GM23338 (cell line): ENCODE results near the gene ITGA3.
A peak's percentile ranks its signal among the peaks of the same experiment; 100 is the strongest.

Experiments
- CREB1 ChIP-seq: fragments of 250-450 bp; sonication (Bioruptor Pico); IDR thresholded peaks from 2 replicates; pipeline ENCODE4 v1.5.0; 2020; ENCODE audit warnings: low read depth, mild to moderate bottlenecking, moderate library complexity
- EZH2 ChIP-seq: fragments of 200-600 bp; sonication (generic); IDR thresholded peaks from one replicate; pipeline ENCODE4 v1.8.0; 2017; ENCODE audit warnings: antibody characterized with exemption, mild to moderate bottlenecking, low read depth; ENCODE audit not compliant: unreplicated experiment
- EZH2phosphoT487 ChIP-seq: fragments of 200-600 bp; sonication (generic); IDR thresholded peaks from one replicate; pipeline ENCODE4 v1.8.1; 2018; ENCODE audit warnings: antibody characterized with exemption; ENCODE audit not compliant: unreplicated experiment
- JUNB ChIP-seq: IDR thresholded peaks from one replicate; pipeline ENCODE4 v1.6.1; 2016; ENCODE audit warnings: antibody characterized with exemption; ENCODE audit not compliant: unreplicated experiment
- NANOG ChIP-seq: IDR thresholded peaks from 2 replicates; pipeline ENCODE4 v1.6.1; 2016; ENCODE audit warnings: antibody characterized with exemption, borderline replicate concordance
- POLR2AphosphoS5 ChIP-seq: IDR thresholded peaks from 2 replicates; pipeline ENCODE4 v1.6.1; 2016; ENCODE audit warnings: antibody characterized with exemption, low read depth
- STAT1 ChIP-seq: IDR thresholded peaks from one replicate; pipeline ENCODE4 v1.6.1; 2016; ENCODE audit warnings: antibody characterized with exemption; ENCODE audit not compliant: unreplicated experiment
- ZNF114 ChIP-seq: fragments of 250-450 bp; sonication (Bioruptor Pico); IDR thresholded peaks from 2 replicates; pipeline ENCODE4 v1.5.0; 2020; ENCODE audit warnings: mild to moderate bottlenecking, moderate library complexity
- ZNF331 ChIP-seq: fragments of 250-450 bp; sonication (Bioruptor Pico); IDR thresholded peaks from 2 replicates; pipeline ENCODE4 v1.5.0; 2020; ENCODE audit warnings: low read depth, mild to moderate bottlenecking, moderate library complexity
- ZNF462 ChIP-seq: fragments of 250-450 bp; sonication (Bioruptor Pico); IDR thresholded peaks from 2 replicates; pipeline ENCODE4 v1.5.0; 2020; ENCODE audit warnings: mild to moderate bottlenecking, moderate library complexity
- TF ChIP-seq, protein P1 (sequence below), 2 experiments: fragments of 200-600 bp in 1 of 2; sonication (generic) in 1 of 2; conservative IDR thresholded peaks; 2 replicates each; pipeline versions ENCODE4 v1.5.1 to v1.6.1; 2016 to 2017; ENCODE audit warnings: antibody characterized with exemption in 2 of 2, low read depth in 2 of 2, mild to moderate bottlenecking in 2 of 2, moderate library complexity in 1 of 2
- TF ChIP-seq, protein P2 (sequence below): IDR thresholded peaks from one replicate; pipeline ENCODE4 v1.6.1; 2018; ENCODE audit warnings: antibody characterized with exemption; ENCODE audit not compliant: unreplicated experiment
- TF ChIP-seq, protein P3 (sequence below): IDR thresholded peaks from 2 replicates; pipeline ENCODE4 v1.6.1; 2016; ENCODE audit warnings: antibody characterized with exemption

- TF ChIP-seq, protein P1, sequence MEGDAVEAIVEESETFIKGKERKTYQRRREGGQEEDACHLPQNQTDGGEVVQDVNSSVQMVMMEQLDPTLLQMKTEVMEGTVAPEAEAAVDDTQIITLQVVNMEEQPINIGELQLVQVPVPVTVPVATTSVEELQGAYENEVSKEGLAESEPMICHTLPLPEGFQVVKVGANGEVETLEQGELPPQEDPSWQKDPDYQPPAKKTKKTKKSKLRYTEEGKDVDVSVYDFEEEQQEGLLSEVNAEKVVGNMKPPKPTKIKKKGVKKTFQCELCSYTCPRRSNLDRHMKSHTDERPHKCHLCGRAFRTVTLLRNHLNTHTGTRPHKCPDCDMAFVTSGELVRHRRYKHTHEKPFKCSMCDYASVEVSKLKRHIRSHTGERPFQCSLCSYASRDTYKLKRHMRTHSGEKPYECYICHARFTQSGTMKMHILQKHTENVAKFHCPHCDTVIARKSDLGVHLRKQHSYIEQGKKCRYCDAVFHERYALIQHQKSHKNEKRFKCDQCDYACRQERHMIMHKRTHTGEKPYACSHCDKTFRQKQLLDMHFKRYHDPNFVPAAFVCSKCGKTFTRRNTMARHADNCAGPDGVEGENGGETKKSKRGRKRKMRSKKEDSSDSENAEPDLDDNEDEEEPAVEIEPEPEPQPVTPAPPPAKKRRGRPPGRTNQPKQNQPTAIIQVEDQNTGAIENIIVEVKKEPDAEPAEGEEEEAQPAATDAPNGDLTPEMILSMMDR (conservative IDR thresholded peaks at IDR 0.05; ENCODE audit: low read depth in 2 of 2) = no peak
- no peak for TF ChIP-seq JUNB
- TF ChIP-seq POLR2AphosphoS5 = no peak
- TF ChIP-seq EZH2 = peak; percentile 12
- TF ChIP-seq, protein P2, sequence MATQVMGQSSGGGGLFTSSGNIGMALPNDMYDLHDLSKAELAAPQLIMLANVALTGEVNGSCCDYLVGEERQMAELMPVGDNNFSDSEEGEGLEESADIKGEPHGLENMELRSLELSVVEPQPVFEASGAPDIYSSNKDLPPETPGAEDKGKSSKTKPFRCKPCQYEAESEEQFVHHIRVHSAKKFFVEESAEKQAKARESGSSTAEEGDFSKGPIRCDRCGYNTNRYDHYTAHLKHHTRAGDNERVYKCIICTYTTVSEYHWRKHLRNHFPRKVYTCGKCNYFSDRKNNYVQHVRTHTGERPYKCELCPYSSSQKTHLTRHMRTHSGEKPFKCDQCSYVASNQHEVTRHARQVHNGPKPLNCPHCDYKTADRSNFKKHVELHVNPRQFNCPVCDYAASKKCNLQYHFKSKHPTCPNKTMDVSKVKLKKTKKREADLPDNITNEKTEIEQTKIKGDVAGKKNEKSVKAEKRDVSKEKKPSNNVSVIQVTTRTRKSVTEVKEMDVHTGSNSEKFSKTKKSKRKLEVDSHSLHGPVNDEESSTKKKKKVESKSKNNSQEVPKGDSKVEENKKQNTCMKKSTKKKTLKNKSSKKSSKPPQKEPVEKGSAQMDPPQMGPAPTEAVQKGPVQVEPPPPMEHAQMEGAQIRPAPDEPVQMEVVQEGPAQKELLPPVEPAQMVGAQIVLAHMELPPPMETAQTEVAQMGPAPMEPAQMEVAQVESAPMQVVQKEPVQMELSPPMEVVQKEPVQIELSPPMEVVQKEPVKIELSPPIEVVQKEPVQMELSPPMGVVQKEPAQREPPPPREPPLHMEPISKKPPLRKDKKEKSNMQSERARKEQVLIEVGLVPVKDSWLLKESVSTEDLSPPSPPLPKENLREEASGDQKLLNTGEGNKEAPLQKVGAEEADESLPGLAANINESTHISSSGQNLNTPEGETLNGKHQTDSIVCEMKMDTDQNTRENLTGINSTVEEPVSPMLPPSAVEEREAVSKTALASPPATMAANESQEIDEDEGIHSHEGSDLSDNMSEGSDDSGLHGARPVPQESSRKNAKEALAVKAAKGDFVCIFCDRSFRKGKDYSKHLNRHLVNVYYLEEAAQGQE = no peak
- no peak for TF ChIP-seq CREB1 (CRISPR knock-in tag)
- no peak for TF ChIP-seq EZH2phosphoT487
- TF ChIP-seq, protein P3, sequence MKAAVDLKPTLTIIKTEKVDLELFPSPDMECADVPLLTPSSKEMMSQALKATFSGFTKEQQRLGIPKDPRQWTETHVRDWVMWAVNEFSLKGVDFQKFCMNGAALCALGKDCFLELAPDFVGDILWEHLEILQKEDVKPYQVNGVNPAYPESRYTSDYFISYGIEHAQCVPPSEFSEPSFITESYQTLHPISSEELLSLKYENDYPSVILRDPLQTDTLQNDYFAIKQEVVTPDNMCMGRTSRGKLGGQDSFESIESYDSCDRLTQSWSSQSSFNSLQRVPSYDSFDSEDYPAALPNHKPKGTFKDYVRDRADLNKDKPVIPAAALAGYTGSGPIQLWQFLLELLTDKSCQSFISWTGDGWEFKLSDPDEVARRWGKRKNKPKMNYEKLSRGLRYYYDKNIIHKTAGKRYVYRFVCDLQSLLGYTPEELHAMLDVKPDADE = no peak
- TF ChIP-seq NANOG = no peak
- TF ChIP-seq STAT1 = no peak
- TF ChIP-seq ZNF331 = no peak
- no peak for TF ChIP-seq ZNF114 (CRISPR knock-in tag)
- TF ChIP-seq ZNF462 (CRISPR knock-in tag) = no peak
Measured at GRCh38 chr17:50128441-50129352, 72.8 kb downstream of the ITGA3 start.
